SK-N-SH (cell line): ENCODE data around the gene OR13J1.

Experiments
- EZH2phosphoT487 ChIP-seq: fragments of 200-600 bp; sonication (generic); IDR thresholded peaks from 2 replicates; pipeline ENCODE4 v1.6.1; 2017; ENCODE audit warnings: low read depth, mixed run types, mild to moderate bottlenecking, antibody characterized with exemption, moderate library complexity, borderline replicate concordance
- FOXJ3 ChIP-seq: sonication (generic); formaldehyde crosslinking; IDR thresholded peaks from 2 replicates; pipeline ENCODE4 v1.5.1; 2020; ENCODE audit warnings: mild to moderate bottlenecking, missing genetic modification reagents
- GABPA ChIP-seq: IDR thresholded peaks from 2 replicates; pipeline ENCODE4 v1.4.0; 2012; ENCODE audit warnings: low read depth, mild to moderate bottlenecking
- POLR2AphosphoS5 ChIP-seq: IDR thresholded peaks from 2 replicates; pipeline ENCODE4 v1.6.1; 2012; ENCODE audit warnings: low read depth, low read length
- TF ChIP-seq, protein P1 (sequence below): fragments of 200-600 bp; sonication (generic); IDR thresholded peaks from 2 replicates; pipeline ENCODE4 v1.6.1; 2017; ENCODE audit warnings: antibody characterized with exemption, mild to moderate bottlenecking, moderate library complexity
- TF ChIP-seq, protein P2 (sequence below): fragments of 150-350 bp; IDR thresholded peaks from 2 replicates; pipeline ENCODE4 v1.6.1; 2016; ENCODE audit warnings: mild to moderate bottlenecking, low read depth, low read length

DNA sequence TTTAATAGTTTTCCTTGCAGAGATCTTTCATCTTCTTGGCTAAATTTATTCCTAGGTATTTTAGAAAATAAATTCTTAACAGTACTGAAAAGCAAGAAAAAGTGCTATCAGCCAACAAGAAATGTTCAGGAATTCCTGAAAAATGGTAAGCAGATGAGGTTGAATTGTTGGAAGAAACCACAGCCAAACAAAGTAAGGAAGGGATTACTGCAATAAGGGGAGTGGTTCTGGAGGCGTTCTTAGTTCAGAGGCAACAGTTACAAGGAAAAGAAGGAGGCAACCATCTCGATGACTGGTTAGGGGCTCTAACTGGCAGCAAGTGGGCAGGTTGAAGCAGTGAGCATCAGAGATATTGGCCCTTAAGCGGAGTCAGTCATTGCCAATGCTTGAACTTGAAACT lies 12.8 kb upstream of the OR13J1 start:
- TF ChIP-seq, protein P1, sequence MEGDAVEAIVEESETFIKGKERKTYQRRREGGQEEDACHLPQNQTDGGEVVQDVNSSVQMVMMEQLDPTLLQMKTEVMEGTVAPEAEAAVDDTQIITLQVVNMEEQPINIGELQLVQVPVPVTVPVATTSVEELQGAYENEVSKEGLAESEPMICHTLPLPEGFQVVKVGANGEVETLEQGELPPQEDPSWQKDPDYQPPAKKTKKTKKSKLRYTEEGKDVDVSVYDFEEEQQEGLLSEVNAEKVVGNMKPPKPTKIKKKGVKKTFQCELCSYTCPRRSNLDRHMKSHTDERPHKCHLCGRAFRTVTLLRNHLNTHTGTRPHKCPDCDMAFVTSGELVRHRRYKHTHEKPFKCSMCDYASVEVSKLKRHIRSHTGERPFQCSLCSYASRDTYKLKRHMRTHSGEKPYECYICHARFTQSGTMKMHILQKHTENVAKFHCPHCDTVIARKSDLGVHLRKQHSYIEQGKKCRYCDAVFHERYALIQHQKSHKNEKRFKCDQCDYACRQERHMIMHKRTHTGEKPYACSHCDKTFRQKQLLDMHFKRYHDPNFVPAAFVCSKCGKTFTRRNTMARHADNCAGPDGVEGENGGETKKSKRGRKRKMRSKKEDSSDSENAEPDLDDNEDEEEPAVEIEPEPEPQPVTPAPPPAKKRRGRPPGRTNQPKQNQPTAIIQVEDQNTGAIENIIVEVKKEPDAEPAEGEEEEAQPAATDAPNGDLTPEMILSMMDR: no peak
- TF ChIP-seq POLR2AphosphoS5 (no peak), FOXJ3 (CRISPR knock-in tag) (no peak), GABPA (no peak), EZH2phosphoT487 (no peak)
- TF ChIP-seq, protein P2, sequence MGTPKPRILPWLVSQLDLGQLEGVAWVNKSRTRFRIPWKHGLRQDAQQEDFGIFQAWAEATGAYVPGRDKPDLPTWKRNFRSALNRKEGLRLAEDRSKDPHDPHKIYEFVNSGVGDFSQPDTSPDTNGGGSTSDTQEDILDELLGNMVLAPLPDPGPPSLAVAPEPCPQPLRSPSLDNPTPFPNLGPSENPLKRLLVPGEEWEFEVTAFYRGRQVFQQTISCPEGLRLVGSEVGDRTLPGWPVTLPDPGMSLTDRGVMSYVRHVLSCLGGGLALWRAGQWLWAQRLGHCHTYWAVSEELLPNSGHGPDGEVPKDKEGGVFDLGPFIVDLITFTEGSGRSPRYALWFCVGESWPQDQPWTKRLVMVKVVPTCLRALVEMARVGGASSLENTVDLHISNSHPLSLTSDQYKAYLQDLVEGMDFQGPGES: no peak
